Heart left ventricle (tissue), 13 donors: ENCODE measurements around the gene OTULINL.

Experiments
- CTCF ChIP-seq, 12 donors: fragments of 200-600 bp; sonication (generic) in 4 of 12; IDR thresholded peaks; one replicate each; pipeline versions ENCODE4 v1.5.0 to v1.8.0; 2018 to 2022; ENCODE audit warnings: antibody characterized with exemption in 12 of 12, mild to moderate bottlenecking in 5 of 12
- POLR2A ChIP-seq, 2 donors: fragments of 450-650 bp; IDR thresholded peaks; one replicate each; pipeline ENCODE4 v1.6.1; 2017; ENCODE audit warnings: antibody characterized with exemption in 2 of 2, mild to moderate bottlenecking in 2 of 2, moderate library complexity in 2 of 2
- donor health status: ischemic (EF 13 %, LVEDD 7.1; RV severe dilation, severe dysfunction).
- donor health status: DM: no; HTN: yes; CAD: no.
- donor health status: DM: no; HTN: no; CAD: no.
- donor health status: ischemic (EF 25% LVEDD 6.9; RV normal size, moderate dysfunction).
- donor health status: ischemic (EF 25% LVEDD 5.7; RV mildly dilated, moderate dysfunction).
- donor health status: ischemic (EF 35%, LVEDD 5.7; RV mildly dilated, moderate dysfunction).
- donor health status: nonischemic (EF 11% LVEDD 7.7; RV severe dilation, severe dysfunction).
- donor health status: DM: yes; HTN: yes; CAD: no.
- donor health status: PGD.
- donor health status: ischemic (EF 29% LVEDD 5.4; RV normal size, mild dysfunction).
- donor health status: nonischemic (EF 23%, LVEDD 6.1; RV moderate dilation, normal function).

DNA sequence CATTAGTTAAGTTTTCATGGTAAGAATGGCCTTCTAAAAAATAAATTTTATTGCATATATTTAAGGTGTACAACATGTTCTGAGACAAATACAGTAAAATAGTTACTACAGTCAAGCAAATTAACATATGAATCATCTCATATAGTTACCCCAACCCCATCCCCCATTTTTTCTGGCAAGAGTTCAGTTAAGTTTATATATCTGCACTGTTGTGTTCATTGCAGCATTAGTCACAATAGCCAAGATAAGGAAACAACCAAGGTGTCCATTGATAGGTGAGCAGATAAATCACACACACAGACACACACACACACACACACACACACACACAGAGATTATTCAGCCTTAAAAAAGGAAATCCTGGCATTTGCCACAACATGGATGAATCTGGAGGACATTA lies 45.7 kb downstream of the OTULINL start:
- TF ChIP-seq CTCF (IDR thresholded peaks at IDR 0.05) (no peak), POLR2A (IDR thresholded peaks at IDR 0.05) (no peak)
